ENCODE data around the gene DNAL1. TPM values are rescaled to one million over a fixed set of nuclear protein-coding genes. Genes with fewer than 3 reads are reported as not detected.

The DNAL1 gene
- total and polyA plus RNA-seq, 2 experiments from 2014 or later: 5.9 to 16.7 TPM

- peaks cover 47% of the 10 kb centered on the region for H3K4me1 ChIP-seq (ENCODE audit: insufficient read depth)
- TF ChIP-seq EZH2phosphoT487 (IDR thresholded peaks at IDR 0.05; ENCODE audit: insufficient read depth, low read depth) (no peak), EZH2 (IDR thresholded peaks at IDR 0.05; ENCODE audit: insufficient read depth, poor library complexity, severe bottlenecking) (no peak)
- H3K27me3 ChIP-seq (replicated peaks; ENCODE audit: insufficient read depth): no peaks in the 10 kb centered on the region
- peaks cover 51% of the 10 kb centered on the region for H3F3A ChIP-seq (ENCODE audit: insufficient read depth)
- H2AFZ ChIP-seq: no peak overlapping the region
- H3K4me2 ChIP-seq (ENCODE audit: unreplicated experiment): peak overlapping the region; percentile 69
- H3K9me2 ChIP-seq (ENCODE audit: insufficient read depth): no peaks in the 10 kb centered on the region
- peak overlapping the region; percentile 77 for H3K9ac ChIP-seq
- peaks cover 45% of the 10 kb centered on the region for H3K79me2 ChIP-seq (ENCODE audit: insufficient read depth)
- peak overlapping the region; percentile 97 for H3K27ac ChIP-seq
- DNase-seq: peak; percentile 22
- H4K20me1 ChIP-seq (ENCODE audit: insufficient read depth): no peaks in the 10 kb centered on the region
- H3K9me3 ChIP-seq (ENCODE audit: low read depth): no peaks in the 10 kb centered on the region
- H3K4me3 ChIP-seq: no peak overlapping the region
- H3K36me3 ChIP-seq (ENCODE audit: low read depth): peaks cover 33% of the 10 kb centered on the region
- WGBS, 2 experiments (ENCODE audit: low coverage in 1 of 2, low lambda C conversion rate in 2 of 2, missing lambda C conversion rate in 2 of 2): 71% methylated on average over 12 to 14 of the region's 14 CpGs
- in situ Hi-C loops (cut with MboI): no loop called here
Measured at GRCh38 chr14:73726025-73726961, 81.5 kb downstream of the DNAL1 start.

GRCh38 chr14:73727166-73727565 is 82.4 kb downstream of the DNAL1 start:
- WGBS, 2 experiments (ENCODE audit: low coverage in 1 of 2, low lambda C conversion rate in 2 of 2, missing lambda C conversion rate in 2 of 2): 87 to 94% methylated on average over 5 to 6 of the region's 7 CpGs
- H3K4me3 ChIP-seq: no peak overlapping the region
- H3K79me2 ChIP-seq (ENCODE audit: insufficient read depth): peaks cover 53% of the 10 kb centered on the region
- H3K9ac ChIP-seq: no peak overlapping the region
- no peak overlapping the region for H3K4me2 ChIP-seq (ENCODE audit: unreplicated experiment)
- H2AFZ ChIP-seq: no peak overlapping the region
- H3K27me3 ChIP-seq (replicated peaks; ENCODE audit: insufficient read depth): no peaks in the 10 kb centered on the region
- no peak overlapping the region for H3K27ac ChIP-seq
- in situ Hi-C loops (cut with MboI): no loop called here
- DNase-seq: no peak
- H3F3A ChIP-seq (ENCODE audit: insufficient read depth): peaks cover 48% of the 10 kb centered on the region
- no peaks in the 10 kb centered on the region for H3K9me3 ChIP-seq (ENCODE audit: low read depth)
- H4K20me1 ChIP-seq (ENCODE audit: insufficient read depth): no peaks in the 10 kb centered on the region
- H3K4me1 ChIP-seq (ENCODE audit: insufficient read depth): peaks cover 47% of the 10 kb centered on the region
- H3K36me3 ChIP-seq (ENCODE audit: low read depth): peaks cover 32% of the 10 kb centered on the region
- no peak for TF ChIP-seq EZH2phosphoT487 (IDR thresholded peaks at IDR 0.05; ENCODE audit: insufficient read depth, low read depth)
- TF ChIP-seq EZH2 (IDR thresholded peaks at IDR 0.05; ENCODE audit: insufficient read depth, poor library complexity, severe bottlenecking): no peak
- H3K9me2 ChIP-seq (ENCODE audit: insufficient read depth): no peaks in the 10 kb centered on the region

GRCh38 chr14:73728717-73729330 is 84.0 kb downstream of the DNAL1 start:
- Histone ChIP-seq H3K9ac (peak overlapping the region; percentile 2; the same call in 1 of the 2 replicates), H2AFZ (no peak overlapping the region), H3K36me3 (ENCODE audit: low read depth) (peaks cover 26% of the 10 kb centered on the region; the same call in 1 of the 2 replicates), H3K9me2 (ENCODE audit: insufficient read depth) (no peaks in the 10 kb centered on the region), H3F3A (ENCODE audit: insufficient read depth) (peaks cover 32% of the 10 kb centered on the region), H3K4me3 (no peak overlapping the region), H3K27me3 (replicated peaks; ENCODE audit: insufficient read depth) (no peaks in the 10 kb centered on the region), H3K4me1 (ENCODE audit: insufficient read depth) (peaks cover 34% of the 10 kb centered on the region), H3K9me3 (ENCODE audit: low read depth) (no peaks in the 10 kb centered on the region), H3K79me2 (ENCODE audit: insufficient read depth) (peaks cover 61% of the 10 kb centered on the region), H3K4me2 (ENCODE audit: unreplicated experiment) (no peak overlapping the region), H3K27ac (no peak overlapping the region), H4K20me1 (ENCODE audit: insufficient read depth) (no peaks in the 10 kb centered on the region)
- in situ Hi-C loops (cut with MboI): no loop called here
- no peak for TF ChIP-seq EZH2phosphoT487 (IDR thresholded peaks at IDR 0.05; ENCODE audit: insufficient read depth, low read depth)
- TF ChIP-seq EZH2 (IDR thresholded peaks at IDR 0.05; ENCODE audit: insufficient read depth, poor library complexity, severe bottlenecking): no peak
- DNase-seq: peak; percentile 77
- WGBS, 2 experiments (ENCODE audit: low coverage in 1 of 2, low lambda C conversion rate in 2 of 2, missing lambda C conversion rate in 2 of 2): 29 to 32% methylated on average over 6 of the region's 6 CpGs

- H3K4me2 ChIP-seq (ENCODE audit: unreplicated experiment): no peak overlapping the region
- in situ Hi-C loops (cut with MboI): loop anchor here (10.0 kb wide), 1 partner anchor 95 kb away; no protein-coding TSS in a partner anchor
- H3K9me2 ChIP-seq (ENCODE audit: insufficient read depth): no peaks in the 10 kb centered on the region
- H3K4me1 ChIP-seq (ENCODE audit: insufficient read depth): peaks cover 27% of the 10 kb centered on the region
- H3K4me3 ChIP-seq: no peak overlapping the region
- H4K20me1 ChIP-seq (ENCODE audit: insufficient read depth): no peaks in the 10 kb centered on the region
- H2AFZ ChIP-seq: no peak overlapping the region
- peaks cover 70% of the 10 kb centered on the region for H3K79me2 ChIP-seq (ENCODE audit: insufficient read depth)
- H3K9ac ChIP-seq: no peak overlapping the region
- peaks cover 28% of the 10 kb centered on the region for H3F3A ChIP-seq (ENCODE audit: insufficient read depth)
- TF ChIP-seq EZH2 (IDR thresholded peaks at IDR 0.05; ENCODE audit: insufficient read depth, poor library complexity, severe bottlenecking) (no peak), EZH2phosphoT487 (IDR thresholded peaks at IDR 0.05; ENCODE audit: insufficient read depth, low read depth) (no peak)
- no peaks in the 10 kb centered on the region for H3K9me3 ChIP-seq (ENCODE audit: low read depth)
- DNase-seq: no peak
- no peaks in the 10 kb centered on the region for H3K27me3 ChIP-seq (replicated peaks; ENCODE audit: insufficient read depth)
- H3K27ac ChIP-seq: no peak overlapping the region
- H3K36me3 ChIP-seq (ENCODE audit: low read depth): peaks cover 33% of the 10 kb centered on the region; the same call in 1 of the 2 replicates
- WGBS, 2 experiments (ENCODE audit: low coverage in 1 of 2, low lambda C conversion rate in 2 of 2, missing lambda C conversion rate in 2 of 2): 95% methylated on average over 22 to 23 of the region's 23 CpGs
Measured at GRCh38 chr14:73729556-73730265, 84.9 kb downstream of the DNAL1 start.
